Right kidney (tissue), 9 donors: ENCODE results near the gene KCNC3.
A peak's percentile ranks its signal among the peaks of the same experiment; 100 is the strongest.

Source experiments
- DNase-seq: peaks from one replicate; pipeline ENCODE4 v3.0.0-alpha.2; 2016
- long read RNA-seq, 8 donors: transcript quantifications; one replicate each; lab custom pipeline, GENCODE V29; 2026

KCNC3 gene
- long read RNA-seq, donor 1, partial matches to known transcripts: 24 of 25 reads
- long read RNA-seq, donor 1, other reads (novel, unspliced or antisense): 0 of 25 reads
- long read RNA-seq, donor 2: 0 reads
- long read RNA-seq, donor 3, partial matches to known transcripts: 17 of 17 reads
- long read RNA-seq, donor 3, other reads (novel, unspliced or antisense): 0 of 17 reads
- long read RNA-seq, donor 4, partial matches to known transcripts: 21 of 21 reads
- long read RNA-seq, donor 4, other reads (novel, unspliced or antisense): 0 of 21 reads
- long read RNA-seq, donor 5: 0 reads
- long read RNA-seq, donor 6, partial matches to known transcripts: 13 of 13 reads
- long read RNA-seq, donor 6, other reads (novel, unspliced or antisense): 0 of 13 reads
- long read RNA-seq, donor 7, partial matches to known transcripts: 5 of 5 reads
- long read RNA-seq, donor 7, other reads (novel, unspliced or antisense): 0 of 5 reads
- long read RNA-seq, donor 8: 0 reads

GRCh38 chr19:50329146-50329925 lies at the start of gene KCNC3:
Gene KCNC3, minus strand, starts transcription at chr19:50329377. Its CDS starts 295 bp downstream, at chr19:50329082.
- peak; percentile 83 for DNase-seq

GRCh38 chr19:50378863-50379236 lies 49.7 kb upstream of the KCNC3 start:
- DNase-seq: no peak

- DNase-seq: no peak
These were observed 49.1 kb upstream of the KCNC3 start for GRCh38 chr19:50378169-50378862.

GRCh38 chr19:50377517-50377916 lies 48.3 kb upstream of the KCNC3 start:
- DNase-seq: no peak

- no peak for DNase-seq
These were observed 47.9 kb upstream of the KCNC3 start for GRCh38 chr19:50377051-50377461.

GRCh38 chr19:50376166-50377050 lies 47.2 kb upstream of the KCNC3 start, which contains the start of gene NR1H2:
Gene NR1H2, plus strand, starts transcription at chr19:50376457. Its CDS starts 1,149 bp downstream, at chr19:50377606.
- peak; percentile 83 for DNase-seq

GRCh38 chr19:50371914-50372475 lies 42.8 kb upstream of the KCNC3 start:
- DNase-seq: no peak

GRCh38 chr19:50368649-50369570 lies 39.7 kb upstream of the KCNC3 start:
- DNase-seq: peak; percentile 87

- DNase-seq: peak; percentile 27
These were observed 36.5 kb upstream of the KCNC3 start, which contains the start of gene NAPSA for GRCh38 chr19:50365434-50366306. Gene NAPSA, minus strand, starts transcription at chr19:50365639. Its CDS starts 18 bp downstream, at chr19:50365621.

- no peak for DNase-seq
These were observed 33.7 kb upstream of the KCNC3 start for GRCh38 chr19:50362656-50363424.

GRCh38 chr19:50362030-50362412 lies 32.8 kb upstream of the KCNC3 start:
- DNase-seq: no peak

- DNase-seq: no peak
These were observed 32.3 kb upstream of the KCNC3 start for GRCh38 chr19:50361290-50362029.

GRCh38 chr19:50359328-50359818 lies 30.2 kb upstream of the KCNC3 start:
- no peak for DNase-seq

- DNase-seq: peak; percentile 83
These were observed 29.5 kb upstream of the KCNC3 start for GRCh38 chr19:50358483-50359327.

- peak; percentile 81 for DNase-seq
These were observed 28.3 kb upstream of the KCNC3 start for GRCh38 chr19:50357178-50358100.
